T-helper 2 cell treated with Interferon-gamma antibody and Interleukin-4, amounts not matched to agents 100 ng/mL and 5 ng/mL, for 36 hours (primary cell): ENCODE results near the gene TSC2. TPM values are rescaled to one million over a fixed set of nuclear protein-coding genes. Genes with fewer than 3 reads are reported as not detected.
"Not testable (repeated sequence)": the region's sequence is repeated elsewhere in the genome, so short reads cannot be mapped to it uniquely, and the experiment has no call there.

Experiments
- intact Hi-C: fragments of 100-400 bp; cut with micrococcal nuclease; formaldehyde crosslinking; loops from one replicate; pipeline ENCODE4 v1.15.1; 2023
- total RNA-seq: library from RNA; stranded (reverse); gene quantifications from 2 replicates; pipeline ENCODE4 v1.2.3, GENCODE V29; 2022

The TSC2 gene
- total RNA-seq, 1 donor from 2014 or later: 110 TPM

GRCh38 chr16:2028620-2029220 lies 19.1 kb upstream of the TSC2 start:
- intact Hi-C loops: no loop called here

- intact Hi-C loops: no loop called here
These were observed 18.4 kb upstream of the TSC2 start for GRCh38 chr16:2029350-2029749.

- intact Hi-C loops: no loop called here
These were observed 17.7 kb upstream of the TSC2 start for GRCh38 chr16:2030036-2030435.

GRCh38 chr16:2031081-2031577 lies 16.7 kb upstream of the TSC2 start:
- intact Hi-C loops: no loop called here

GRCh38 chr16:2032285-2033056 lies 15.3 kb upstream of the TSC2 start:
- intact Hi-C loops: no loop called here

GRCh38 chr16:2033057-2033908 lies 14.5 kb upstream of the TSC2 start:
- intact Hi-C loops: no loop called here

- intact Hi-C loops: not testable (repeated sequence)
These were observed 13.7 kb upstream of the TSC2 start for GRCh38 chr16:2033909-2034695.

GRCh38 chr16:2034696-2035430 lies 12.9 kb upstream of the TSC2 start:
- intact Hi-C loops: no loop called here

GRCh38 chr16:2035431-2036199 lies 12.2 kb upstream of the TSC2 start:
- intact Hi-C loops: no loop called here

- intact Hi-C loops: no loop called here
These were observed 11.4 kb upstream of the TSC2 start for GRCh38 chr16:2036200-2036966.

GRCh38 chr16:2037115-2037514 lies 10.7 kb upstream of the TSC2 start:
- intact Hi-C loops: no loop called here

GRCh38 chr16:2037647-2038381 lies 10.0 kb upstream of the TSC2 start:
- intact Hi-C loops: no loop called here

- intact Hi-C loops: no loop called here
These were observed 9.2 kb upstream of the TSC2 start for GRCh38 chr16:2038382-2039231.

GRCh38 chr16:2039274-2040031 lies 8.3 kb upstream of the TSC2 start:
- intact Hi-C loops: no loop called here

GRCh38 chr16:2040041-2040786 lies 7.6 kb upstream of the TSC2 start:
- intact Hi-C loops: no loop called here
